Stimulated activated naive CD4-positive, alpha-beta T cell treated with Interleukin-2 at 50 U/mL for 16 hours (primary cell): ENCODE measurements around the gene DNAI2.

Experiments used
- DNase-seq: peaks from one replicate; lab custom pipeline; 2025; lab: John Stamatoyannopoulos, UW

DNAI2 gene

GRCh38 chr17:74339537-74340195 is 65.6 kb downstream of the DNAI2 start:
- no peak for DNase-seq

- DNase-seq: no peak
Measured at GRCh38 chr17:74340470-74341023, 66.5 kb downstream of the DNAI2 start.

- no peak for DNase-seq
Measured at GRCh38 chr17:74342224-74342623, 68.2 kb downstream of the DNAI2 start.

GRCh38 chr17:74343121-74343520 is 69.1 kb downstream of the DNAI2 start:
- DNase-seq: no peak

- no peak for DNase-seq
Measured at GRCh38 chr17:74343526-74344284, 69.7 kb downstream of the DNAI2 start.

- DNase-seq: no peak
Measured at GRCh38 chr17:74344658-74345057, 70.6 kb downstream of the DNAI2 start.

- no peak for DNase-seq
Measured at GRCh38 chr17:74345433-74346241, 71.6 kb downstream of the DNAI2 start.

- no peak for DNase-seq
Measured at GRCh38 chr17:74347646-74348045, 73.6 kb downstream of the DNAI2 start.

- DNase-seq: no peak
Measured at GRCh38 chr17:74349120-74349519, 75.1 kb downstream of the DNAI2 start.

GRCh38 chr17:74350486-74350885 is 76.5 kb downstream of the DNAI2 start:
- no peak for DNase-seq

GRCh38 chr17:74351552-74352210 is 77.6 kb downstream of the DNAI2 start:
- DNase-seq: no peak

- no peak for DNase-seq
Measured at GRCh38 chr17:74353446-74354060, 79.5 kb downstream of the DNAI2 start.

- DNase-seq: peak; percentile 22
Measured at GRCh38 chr17:74354123-74354522, 80.1 kb downstream of the DNAI2 start.

GRCh38 chr17:74354561-74354960 is 80.5 kb downstream of the DNAI2 start:
- no peak for DNase-seq

GRCh38 chr17:74355065-74355464 is 81.0 kb downstream of the DNAI2 start:
- DNase-seq: no peak

GRCh38 chr17:74356646-74357465 is 82.8 kb downstream of the DNAI2 start:
- DNase-seq: no peak

GRCh38 chr17:74357466-74357809 is 83.4 kb downstream of the DNAI2 start:
- DNase-seq: no peak

- no peak for DNase-seq
Measured at GRCh38 chr17:74358697-74359096, 84.7 kb downstream of the DNAI2 start.

GRCh38 chr17:74359916-74360315 is 85.9 kb downstream of the DNAI2 start:
- DNase-seq: no peak

GRCh38 chr17:74360899-74361229 is 86.8 kb downstream of the DNAI2 start:
- DNase-seq: no peak
